DMS 273 (cell line): ENCODE measurements around the gene LMOD1.
"Not testable (repeated sequence)": the region's sequence is repeated elsewhere in the genome, so short reads cannot be mapped to it uniquely, and the experiment has no call there.

Experiments
- DNase-seq: peaks from one replicate; lab custom pipeline; 2025; ENCODE audit not compliant: unreplicated experiment; lab: John Stamatoyannopoulos, UW

The LMOD1 gene

GRCh38 chr1:201949491-201949890 is 3.1 kb upstream of the LMOD1 start:
- peak; percentile 85 for DNase-seq

- DNase-seq = no peak
Measured at GRCh38 chr1:201947697-201948008, 1.3 kb upstream of the LMOD1 start.

- DNase-seq = no peak
Measured at GRCh38 chr1:201945863-201946223, 505 bp downstream of the LMOD1 start.

GRCh38 chr1:201945157-201945556 is 1.2 kb downstream of the LMOD1 start:
- DNase-seq = peak; percentile 49

GRCh38 chr1:201944639-201945038 is 1.7 kb downstream of the LMOD1 start:
- no peak for DNase-seq

- DNase-seq = no peak
Measured at GRCh38 chr1:201944002-201944401, 2.3 kb downstream of the LMOD1 start.

- no peak for DNase-seq
Measured at GRCh38 chr1:201942129-201942495, 4.2 kb downstream of the LMOD1 start.

- no peak for DNase-seq
Measured at GRCh38 chr1:201941420-201942128, 4.8 kb downstream of the LMOD1 start.

- DNase-seq = not testable (repeated sequence)
Measured at GRCh38 chr1:201940316-201940715, 6.0 kb downstream of the LMOD1 start.

- DNase-seq = no peak
Measured at GRCh38 chr1:201939574-201939973, 6.8 kb downstream of the LMOD1 start.

GRCh38 chr1:201939148-201939547 is 7.2 kb downstream of the LMOD1 start:
- no peak for DNase-seq

GRCh38 chr1:201938440-201939035 is 7.8 kb downstream of the LMOD1 start:
- DNase-seq = no peak

- DNase-seq = no peak
Measured at GRCh38 chr1:201937624-201938213, 8.6 kb downstream of the LMOD1 start.

GRCh38 chr1:201933840-201934430 is 12.4 kb downstream of the LMOD1 start:
- no peak for DNase-seq

- no peak for DNase-seq
Measured at GRCh38 chr1:201930803-201931202, 15.5 kb downstream of the LMOD1 start.

- DNase-seq = no peak
Measured at GRCh38 chr1:201930137-201930536, 16.2 kb downstream of the LMOD1 start.

GRCh38 chr1:201928266-201928665 is 18.1 kb downstream of the LMOD1 start:
- no peak for DNase-seq

GRCh38 chr1:201925981-201926645 is 20.2 kb downstream of the LMOD1 start:
- DNase-seq = peak; percentile 97

GRCh38 chr1:201925301-201925567 is 21.1 kb downstream of the LMOD1 start:
- peak; percentile 41 for DNase-seq

- no peak for DNase-seq
Measured at GRCh38 chr1:201921952-201922558, 24.3 kb downstream of the LMOD1 start.

GRCh38 chr1:201918343-201918742 is 28.0 kb downstream of the LMOD1 start:
- no peak for DNase-seq
